Nephron progenitor cell (in vitro differentiated cells): ENCODE data around the gene EPHX1.
"Not testable (repeated sequence)": the region's sequence is repeated elsewhere in the genome, so short reads cannot be mapped to it uniquely, and the experiment has no call there.

Experiments used
- DNase-seq: peaks from one replicate; pipeline ENCODE4 v3.0.0; 2021
- H3K27ac Mint-ChIP-seq: 2 replicates; pipeline ENCODE4 v1.8.0; 2021; ENCODE audit warnings: mild to moderate bottlenecking, moderate library complexity, mixed read lengths
- H3K27me3 Mint-ChIP-seq: 2 replicates; pipeline ENCODE4 v1.8.0; 2021; ENCODE audit warnings: mild to moderate bottlenecking, low read depth, mixed read lengths; ENCODE audit not compliant: poor library complexity
- H3K36me3 Mint-ChIP-seq: 2 replicates; pipeline ENCODE4 v1.8.0; 2021; ENCODE audit warnings: low read depth, mixed read lengths
- H3K4me1 Mint-ChIP-seq: 2 replicates; pipeline ENCODE4 v1.8.0; 2021; ENCODE audit warnings: mixed read lengths
- H3K4me3 Mint-ChIP-seq: 2 replicates; pipeline ENCODE4 v1.8.0; 2021; ENCODE audit warnings: mild to moderate bottlenecking, moderate library complexity, mixed read lengths
- H3K9me3 Mint-ChIP-seq: 2 replicates; pipeline ENCODE4 v1.8.0; 2021; ENCODE audit warnings: mild to moderate bottlenecking, moderate library complexity, mixed read lengths
- TF ChIP-seq, protein P1 (sequence below): fragments of 200-600 bp; sonication (generic); IDR thresholded peaks from 2 replicates; pipeline ENCODE4 v1.5.0; 2021; ENCODE audit warnings: antibody characterized with exemption

Gene EPHX1

GRCh38 chr1:225809842-225810578 lies at the start of gene EPHX1:
TSS of gene EPHX1 (plus strand) at chr1:225810124. CDS start at chr1:225828730, 18,606 bp downstream.
- Mint-ChIP-seq H3K9me3 (no peaks in the 10 kb centered on the region), H3K27ac (peak within 1 kb of the TSS; percentile 64), H3K27me3 (peaks cover 4% of the 10 kb centered on the region), H3K4me3 (peak within 1 kb of the TSS; percentile 92), H3K36me3 (no peaks in the 10 kb centered on the region), H3K4me1 (peaks cover 43% of the 10 kb centered on the region)
- TF ChIP-seq, protein P1, sequence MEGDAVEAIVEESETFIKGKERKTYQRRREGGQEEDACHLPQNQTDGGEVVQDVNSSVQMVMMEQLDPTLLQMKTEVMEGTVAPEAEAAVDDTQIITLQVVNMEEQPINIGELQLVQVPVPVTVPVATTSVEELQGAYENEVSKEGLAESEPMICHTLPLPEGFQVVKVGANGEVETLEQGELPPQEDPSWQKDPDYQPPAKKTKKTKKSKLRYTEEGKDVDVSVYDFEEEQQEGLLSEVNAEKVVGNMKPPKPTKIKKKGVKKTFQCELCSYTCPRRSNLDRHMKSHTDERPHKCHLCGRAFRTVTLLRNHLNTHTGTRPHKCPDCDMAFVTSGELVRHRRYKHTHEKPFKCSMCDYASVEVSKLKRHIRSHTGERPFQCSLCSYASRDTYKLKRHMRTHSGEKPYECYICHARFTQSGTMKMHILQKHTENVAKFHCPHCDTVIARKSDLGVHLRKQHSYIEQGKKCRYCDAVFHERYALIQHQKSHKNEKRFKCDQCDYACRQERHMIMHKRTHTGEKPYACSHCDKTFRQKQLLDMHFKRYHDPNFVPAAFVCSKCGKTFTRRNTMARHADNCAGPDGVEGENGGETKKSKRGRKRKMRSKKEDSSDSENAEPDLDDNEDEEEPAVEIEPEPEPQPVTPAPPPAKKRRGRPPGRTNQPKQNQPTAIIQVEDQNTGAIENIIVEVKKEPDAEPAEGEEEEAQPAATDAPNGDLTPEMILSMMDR: no peak
- DNase-seq: peak; percentile 89

- TF ChIP-seq, protein P1: no peak
- no peak for DNase-seq
- Mint-ChIP-seq H3K4me3 (no peak overlapping the region), H3K36me3 (peaks cover 5% of the 10 kb centered on the region), H3K4me1 (peaks cover 48% of the 10 kb centered on the region), H3K27ac (no peak overlapping the region), H3K9me3 (no peaks in the 10 kb centered on the region), H3K27me3 (no peaks in the 10 kb centered on the region)
Observed at GRCh38 chr1:225760531-225760930, 49.4 kb upstream of the EPHX1 start.

- not testable (repeated sequence) for DNase-seq, H3K36me3 Mint-ChIP-seq, H3K27ac Mint-ChIP-seq, H3K27me3 Mint-ChIP-seq, H3K9me3 Mint-ChIP-seq, H3K4me3 Mint-ChIP-seq
- peaks cover 39% of the 10 kb centered on the region for H3K4me1 Mint-ChIP-seq
Observed at GRCh38 chr1:225761395-225761794, 48.5 kb upstream of the EPHX1 start.

GRCh38 chr1:225762002-225762441 lies 47.9 kb upstream of the EPHX1 start:
- Mint-ChIP-seq H3K36me3 (peaks cover 5% of the 10 kb centered on the region), H3K9me3 (no peaks in the 10 kb centered on the region), H3K4me1 (peaks cover 38% of the 10 kb centered on the region), H3K27ac (no peak overlapping the region), H3K4me3 (no peak overlapping the region), H3K27me3 (no peaks in the 10 kb centered on the region)
- TF ChIP-seq, protein P1: no peak
- DNase-seq: no peak

DNA sequence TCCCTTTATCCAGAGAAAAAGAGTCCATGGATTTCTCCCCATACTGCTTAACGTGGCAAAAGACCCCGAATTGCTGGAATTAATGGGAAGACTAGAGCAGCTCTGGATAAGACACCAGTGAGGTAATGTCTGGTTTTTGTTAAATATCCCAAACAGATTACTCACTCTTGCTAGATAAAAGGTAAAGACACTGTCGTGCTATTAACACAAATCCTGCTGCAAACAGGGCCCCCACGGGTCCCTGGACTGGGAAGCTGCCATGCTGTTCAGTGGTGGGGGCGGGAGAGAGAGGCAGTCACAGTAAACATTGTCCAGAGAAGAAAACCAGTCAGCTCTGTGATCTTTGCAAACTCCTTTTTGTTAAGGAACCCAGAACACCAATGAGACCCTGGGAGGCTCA lies 47.5 kb upstream of the EPHX1 start:
- Mint-ChIP-seq H3K9me3 (no peaks in the 10 kb centered on the region), H3K36me3 (peaks cover 5% of the 10 kb centered on the region), H3K27ac (peak overlapping the region; percentile 47), H3K4me3 (no peak overlapping the region), H3K27me3 (no peaks in the 10 kb centered on the region), H3K4me1 (peaks cover 42% of the 10 kb centered on the region)
- TF ChIP-seq, protein P1: no peak
- no peak for DNase-seq

DNA sequence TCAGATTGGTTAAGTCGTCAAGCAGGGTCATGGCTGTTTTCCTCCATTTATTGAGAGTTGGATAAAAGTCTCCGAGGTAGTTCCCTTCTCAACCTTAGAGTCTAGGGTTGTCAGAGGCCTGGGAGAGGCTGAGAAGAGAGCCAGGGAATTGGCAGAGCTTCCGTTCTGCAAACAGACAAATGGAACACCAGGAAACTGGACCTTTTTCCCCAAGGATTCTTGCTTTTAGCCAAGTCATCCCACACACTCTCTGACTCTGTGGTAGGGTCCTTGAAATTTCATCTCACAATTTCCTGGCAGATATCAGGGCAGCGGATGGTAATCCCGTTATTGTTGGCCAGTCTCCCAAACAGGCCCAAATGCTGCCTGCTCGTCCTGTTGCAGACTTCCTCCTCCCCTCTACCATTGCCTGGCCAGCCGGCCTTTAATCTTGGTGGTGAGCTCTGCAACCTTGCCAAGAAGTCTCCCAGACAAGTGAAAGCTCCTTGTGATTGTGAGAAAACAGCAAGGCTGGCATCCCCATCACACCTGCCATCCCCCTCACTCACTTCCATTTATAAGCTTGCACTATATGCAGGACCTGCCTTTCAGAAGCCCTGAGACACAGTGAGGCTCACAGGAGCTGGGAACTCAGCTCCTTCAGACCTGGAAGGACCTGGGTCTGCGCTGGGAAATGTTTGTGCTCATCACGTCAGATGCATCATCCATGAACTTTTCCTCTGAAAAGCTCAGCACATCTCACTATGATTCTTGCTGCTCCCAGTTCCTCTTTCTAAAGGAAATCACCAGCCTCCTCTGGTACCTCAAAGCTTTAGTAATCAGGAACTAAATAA lies 46.0 kb upstream of the EPHX1 start:
- Mint-ChIP-seq H3K27me3 (no peaks in the 10 kb centered on the region), H3K4me3 (no peak overlapping the region), H3K27ac (peak overlapping the region; percentile 71), H3K9me3 (no peaks in the 10 kb centered on the region), H3K4me1 (peaks cover 52% of the 10 kb centered on the region), H3K36me3 (no peaks in the 10 kb centered on the region)
- TF ChIP-seq, protein P1: no peak
- DNase-seq: no peak
